ENCODE data around the gene SPPL2B.

Gene SPPL2B

GRCh38 chr19:2356036-2356646 is 27.7 kb downstream of the SPPL2B start:
- no peak for DNase-seq

DNA sequence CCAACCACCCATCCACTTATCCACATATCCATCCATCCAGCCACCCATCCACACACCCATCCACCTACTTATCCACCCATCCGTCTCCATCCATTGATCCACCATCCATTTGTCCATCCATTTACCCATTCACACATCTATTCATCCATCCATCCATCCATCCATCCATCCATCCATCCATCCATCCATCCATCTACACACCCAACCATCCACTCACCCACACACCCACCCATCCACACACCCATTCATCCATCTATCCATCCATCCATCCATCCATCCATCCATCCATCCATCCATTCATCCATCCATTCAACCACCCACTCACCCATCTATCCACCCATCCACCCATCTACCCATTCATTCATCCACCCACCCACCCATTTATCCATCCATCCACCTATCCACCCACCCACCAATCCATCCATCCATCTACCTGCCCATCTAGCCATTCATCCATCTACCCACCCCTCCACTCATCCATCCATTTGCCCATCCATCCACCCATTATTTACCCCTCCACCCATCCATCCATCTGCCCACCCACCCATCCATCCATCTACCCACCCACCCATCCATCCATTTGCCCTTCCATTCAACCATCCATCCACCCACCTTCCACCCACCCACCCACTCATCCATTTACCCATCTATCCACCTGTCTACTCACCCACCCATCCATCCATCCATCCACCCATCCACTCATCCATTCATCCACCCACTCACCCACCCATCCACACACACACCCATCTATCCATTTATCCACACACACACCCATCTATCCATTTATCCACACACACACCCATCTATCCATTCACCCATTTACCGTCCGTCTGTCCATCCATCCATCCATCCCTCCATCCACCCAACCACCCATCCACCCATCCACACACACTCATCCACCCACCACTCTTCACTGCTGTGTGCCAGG is 29.1 kb downstream of the SPPL2B start:
- no peak for DNase-seq

GRCh38 chr19:2358548-2359173 is 30.2 kb downstream of the SPPL2B start:
- DNase-seq = no peak

- no peak for DNase-seq
Measured at GRCh38 chr19:2359992-2360685, 31.7 kb downstream of the SPPL2B start, which contains the start of gene TMPRSS9. TSS of gene TMPRSS9 (plus strand) at chr19:2360265. CDS start at chr19:2389786, 29,521 bp downstream.

DNA sequence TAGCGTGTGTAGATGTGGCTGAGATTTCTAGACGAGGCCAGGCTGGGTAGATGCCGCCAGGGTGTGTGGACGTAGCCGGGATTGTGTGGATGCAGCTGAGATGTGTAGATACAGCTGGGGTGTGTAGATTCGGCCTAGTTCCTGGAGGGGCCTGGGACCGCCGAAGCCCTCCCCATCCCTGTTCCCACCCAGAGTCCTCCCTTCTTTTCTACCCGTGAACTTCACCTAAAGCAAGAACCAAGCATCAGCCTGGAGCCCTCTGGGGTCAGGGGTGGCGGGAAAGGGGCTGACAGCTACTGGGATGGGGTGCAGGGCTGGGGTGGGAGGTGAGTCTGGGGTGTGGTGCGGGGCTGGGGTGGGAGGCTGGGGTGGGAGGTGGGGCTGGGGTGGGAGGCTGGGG is 32.3 kb downstream of the SPPL2B start:
- DNase-seq = no peak

GRCh38 chr19:2361246-2362045 is 33.0 kb downstream of the SPPL2B start:
- DNase-seq = no peak

GRCh38 chr19:2362046-2362969 is 33.8 kb downstream of the SPPL2B start:
- DNase-seq = no peak

DNA sequence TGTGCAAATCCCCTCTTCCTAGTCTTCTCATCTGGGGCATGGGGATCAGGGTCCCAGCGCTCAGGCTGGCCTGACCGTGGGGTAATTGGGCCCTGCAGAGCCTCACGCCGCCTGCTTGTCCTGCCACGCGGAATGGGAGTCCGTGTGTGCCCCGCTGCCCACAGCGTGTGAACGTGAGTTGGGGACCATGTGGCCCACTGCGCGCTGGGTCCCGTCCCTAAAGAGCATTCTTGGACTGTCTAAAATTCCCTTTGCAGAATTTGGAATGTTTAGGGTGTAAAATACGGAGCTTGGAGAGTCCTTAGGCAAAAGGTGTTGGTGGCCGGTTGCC is 34.5 kb downstream of the SPPL2B start:
- DNase-seq = no peak

DNA sequence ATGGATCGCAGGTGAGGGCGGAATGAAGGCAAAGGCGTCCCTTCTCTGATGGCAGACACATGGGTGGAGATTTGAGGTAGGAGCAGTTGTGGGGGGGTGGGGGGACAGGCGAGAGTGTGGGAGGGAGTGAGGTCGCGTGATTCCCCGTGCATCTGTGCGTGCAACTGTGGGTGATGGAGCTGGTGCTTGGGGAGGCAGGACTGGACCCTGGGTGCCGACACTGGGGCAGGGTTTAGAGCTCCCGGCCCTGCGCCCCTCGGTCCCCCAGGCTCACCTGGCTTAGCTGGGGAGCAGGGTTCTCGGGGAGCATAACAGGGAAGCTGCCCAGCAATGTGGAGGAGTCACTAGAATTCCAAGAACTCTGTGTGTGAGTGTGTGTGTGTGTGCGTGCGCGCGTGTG is 34.9 kb downstream of the SPPL2B start:
- no peak for DNase-seq

DNA sequence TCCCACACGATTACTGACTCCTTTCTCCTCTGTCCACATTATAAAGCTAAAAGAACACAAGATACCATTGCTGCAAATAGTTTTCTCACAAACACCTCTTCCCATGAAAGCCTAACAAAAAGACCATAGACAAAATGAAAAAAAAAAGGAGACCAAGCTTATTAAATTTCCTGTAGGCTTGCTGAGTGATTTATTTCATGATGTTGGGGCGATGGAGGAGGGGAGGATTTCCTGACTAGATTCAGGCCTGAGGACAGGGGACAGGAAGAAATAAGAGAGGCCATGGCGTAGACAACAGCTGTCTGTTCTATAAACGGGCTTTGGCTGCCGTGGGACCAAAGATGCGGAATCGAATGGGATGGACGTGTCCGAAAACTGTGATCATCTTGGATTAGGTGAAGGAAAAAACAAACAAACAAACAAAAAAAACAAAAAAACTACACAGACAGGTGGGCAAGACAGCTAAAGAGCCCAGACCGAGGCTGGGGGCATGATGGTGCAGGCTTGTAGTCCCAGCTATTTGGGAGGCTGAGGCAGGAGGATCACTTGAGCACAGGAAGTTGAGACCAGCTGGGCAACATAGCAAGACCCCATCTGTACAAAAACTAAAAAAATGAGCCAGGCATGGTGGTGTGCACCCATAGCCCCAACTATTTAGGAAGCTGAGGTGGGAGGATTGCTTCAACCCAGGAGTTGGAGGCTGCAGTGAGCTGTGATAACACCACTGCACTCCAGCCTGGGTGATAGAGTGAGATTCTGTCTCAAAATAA is 36.9 kb downstream of the SPPL2B start:
- DNase-seq = no peak

GRCh38 chr19:2371656-2372055 is 43.2 kb downstream of the SPPL2B start:
- no peak for DNase-seq

GRCh38 chr19:2372076-2372612 is 43.7 kb downstream of the SPPL2B start:
- no peak for DNase-seq

- DNase-seq = no peak
Measured at GRCh38 chr19:2374808-2375207, 46.3 kb downstream of the SPPL2B start.

DNA sequence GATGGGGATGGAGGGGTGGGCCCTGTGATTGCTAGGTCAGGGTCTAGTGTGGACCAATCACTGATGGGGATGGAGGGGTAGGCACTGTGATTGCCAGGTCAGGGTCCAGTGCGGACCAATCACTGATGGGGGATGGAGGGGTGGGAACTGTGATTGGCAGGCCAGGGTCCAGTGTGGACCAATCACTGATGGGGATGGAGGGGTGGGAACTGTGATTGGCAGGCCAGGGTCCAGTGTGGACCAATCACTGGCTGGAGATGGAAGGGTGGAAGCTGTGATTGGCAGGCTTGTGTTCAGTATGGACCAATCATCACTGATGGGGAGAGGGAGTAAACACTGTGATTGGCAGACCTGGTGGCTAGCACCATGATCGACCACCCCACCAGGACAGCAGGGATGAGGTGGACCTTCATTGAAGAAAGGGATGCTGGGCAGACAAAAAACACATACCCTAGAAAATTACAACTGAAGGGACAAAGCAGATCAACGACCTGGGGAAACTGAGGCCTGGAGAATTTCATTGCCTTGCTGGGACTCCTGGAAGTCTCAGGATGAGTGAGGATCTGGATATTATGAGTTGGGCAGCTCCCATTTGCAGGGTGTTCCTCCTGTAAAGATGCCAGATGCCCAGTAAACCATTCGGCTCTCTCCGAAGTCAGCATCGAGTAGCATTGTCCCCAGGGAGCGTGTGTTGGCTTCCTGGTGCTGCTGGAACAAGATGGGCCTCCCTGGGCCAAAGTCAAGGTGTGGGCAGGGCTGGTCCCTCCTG is 47.1 kb downstream of the SPPL2B start:
- no peak for DNase-seq

- DNase-seq = no peak
Measured at GRCh38 chr19:2376784-2377519, 48.5 kb downstream of the SPPL2B start.

- DNase-seq = no peak
Measured at GRCh38 chr19:2380567-2380966, 52.1 kb downstream of the SPPL2B start.

GRCh38 chr19:2381148-2381820 is 52.8 kb downstream of the SPPL2B start:
- DNase-seq = no peak
